CD4-positive, alpha-beta T cell treated with Interleukin-6 for 4 hours (primary cell): ENCODE data around the gene ANO2.

ENCODE experiments used
- DNase-seq: peaks from one replicate; pipeline ENCODE4 v3.0.0-alpha.2; 2020; ENCODE audit warnings: mixed read lengths

The ANO2 gene

GRCh38 chr12:5655120-5655519, 289.9 kb downstream of the ANO2 start:
- no peak for DNase-seq

GRCh38 chr12:5654019-5654418, 291.0 kb downstream of the ANO2 start:
- no peak for DNase-seq

GRCh38 chr12:5650829-5651461, 294.1 kb downstream of the ANO2 start:
- DNase-seq = no peak

- DNase-seq = no peak
These were observed 294.8 kb downstream of the ANO2 start for GRCh38 chr12:5650281-5650680.

- no peak for DNase-seq
These were observed 296.2 kb downstream of the ANO2 start for GRCh38 chr12:5648692-5649359.

- no peak for DNase-seq
These were observed 301.8 kb downstream of the ANO2 start for GRCh38 chr12:5643266-5643665.

GRCh38 chr12:5637698-5638097, 307.4 kb downstream of the ANO2 start:
- DNase-seq = no peak

GRCh38 chr12:5636907-5637306, 308.2 kb downstream of the ANO2 start:
- DNase-seq = no peak

- DNase-seq = no peak
These were observed 312.0 kb downstream of the ANO2 start for GRCh38 chr12:5633106-5633505.

GRCh38 chr12:5632453-5632852, 312.6 kb downstream of the ANO2 start:
- no peak for DNase-seq

GRCh38 chr12:5631497-5631896, 313.6 kb downstream of the ANO2 start:
- DNase-seq = no peak

- DNase-seq = no peak
These were observed 314.3 kb downstream of the ANO2 start for GRCh38 chr12:5630726-5631125.

- DNase-seq = no peak
These were observed 316.6 kb downstream of the ANO2 start for GRCh38 chr12:5628501-5628900.

- DNase-seq = no peak
These were observed 317.9 kb downstream of the ANO2 start for GRCh38 chr12:5627053-5627630.

- DNase-seq = no peak
These were observed 318.9 kb downstream of the ANO2 start for GRCh38 chr12:5626151-5626550.

GRCh38 chr12:5624486-5625272, 320.4 kb downstream of the ANO2 start:
- DNase-seq = no peak

- no peak for DNase-seq
These were observed 321.6 kb downstream of the ANO2 start for GRCh38 chr12:5623411-5623810.

GRCh38 chr12:5622280-5622679, 322.8 kb downstream of the ANO2 start:
- DNase-seq = no peak

GRCh38 chr12:5621329-5621728, 323.7 kb downstream of the ANO2 start:
- DNase-seq = no peak

GRCh38 chr12:5620896-5621295, 324.2 kb downstream of the ANO2 start:
- no peak for DNase-seq

GRCh38 chr12:5619628-5620027, 325.4 kb downstream of the ANO2 start:
- DNase-seq = no peak

- no peak for DNase-seq
These were observed 328.2 kb downstream of the ANO2 start for GRCh38 chr12:5616854-5617253.

- no peak for DNase-seq
These were observed 329.3 kb downstream of the ANO2 start for GRCh38 chr12:5615760-5616159.

GRCh38 chr12:5614256-5614655, 330.8 kb downstream of the ANO2 start:
- no peak for DNase-seq
